Skin of body (tissue), 2 donors: ENCODE data around the gene SPRR2D. TPM values are rescaled to one million over a fixed set of nuclear protein-coding genes. Genes with fewer than 3 reads are reported as not detected.
"Not testable (repeated sequence)": the region's sequence is repeated elsewhere in the genome, so short reads cannot be mapped to it uniquely, and the experiment has no call there.

Source experiments
- DNase-seq: peaks from one replicate; lab custom pipeline; 2025; lab: John Stamatoyannopoulos, UW
- total RNA-seq: library from RNA; depleted of rRNA; stranded (reverse); fragments of >200 nt; gene quantifications from one replicate; pipeline ENCODE4 v1.2.3, GENCODE V29; 2014

The SPRR2D gene
- total RNA-seq, result 11.3 TPM

DNA sequence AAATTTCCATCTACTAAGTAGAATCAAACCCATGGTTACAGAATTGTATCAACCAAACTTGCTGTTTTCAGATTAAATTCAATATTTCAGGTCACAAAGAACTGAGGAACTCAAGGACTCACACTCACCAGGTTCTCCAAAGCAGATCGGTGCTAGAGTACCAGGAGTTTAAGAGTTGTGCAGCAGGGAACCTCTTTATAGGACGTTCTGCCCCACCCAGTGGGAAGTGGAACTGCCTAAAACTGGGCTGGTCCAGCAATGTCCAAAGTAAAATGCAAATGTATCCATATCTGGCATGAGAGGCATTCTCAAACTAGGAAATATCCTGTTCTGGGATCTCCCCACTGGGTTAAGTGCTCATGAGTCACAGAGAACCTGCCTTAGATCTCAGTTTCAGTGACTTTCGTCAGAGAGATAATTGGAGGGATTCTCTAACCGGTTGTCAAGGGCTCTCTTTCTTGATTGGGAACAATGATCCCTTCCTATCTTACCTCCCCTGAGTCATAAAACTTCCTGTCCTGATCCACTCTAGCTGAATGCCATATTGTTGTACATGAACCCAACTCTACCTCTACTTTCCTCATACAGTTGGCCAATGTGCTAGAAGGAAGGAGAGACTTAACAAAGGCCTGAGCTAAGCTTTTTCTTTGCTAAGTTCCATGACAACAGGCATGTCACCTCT lies at the start of gene SPRR2D:
Gene SPRR2D, minus strand, starts transcription at position 171 of the 682 bp plus-strand sequence. CDS start 774 bp downstream, outside the sequence.
- DNase-seq, result no peak

DNA sequence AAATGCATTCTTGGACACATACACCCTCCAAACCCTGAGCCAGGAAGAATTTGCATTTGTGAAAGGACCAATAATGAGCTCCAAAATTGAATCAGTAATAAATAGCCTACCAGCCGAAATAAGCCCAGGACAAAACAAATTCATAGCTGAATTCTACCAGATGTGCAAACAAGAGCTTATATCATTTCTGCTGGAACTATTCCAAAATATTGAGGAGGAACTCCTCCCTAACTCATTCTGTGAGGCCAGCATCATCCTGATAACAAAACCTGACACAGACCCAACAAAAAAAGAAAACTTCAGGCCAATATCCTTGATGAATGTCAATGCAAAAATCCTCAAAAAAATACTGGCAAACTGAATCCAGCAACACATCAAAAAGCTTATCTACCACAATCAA lies 46.7 kb upstream of the SPRR2D start:
- DNase-seq, result no peak

DNA sequence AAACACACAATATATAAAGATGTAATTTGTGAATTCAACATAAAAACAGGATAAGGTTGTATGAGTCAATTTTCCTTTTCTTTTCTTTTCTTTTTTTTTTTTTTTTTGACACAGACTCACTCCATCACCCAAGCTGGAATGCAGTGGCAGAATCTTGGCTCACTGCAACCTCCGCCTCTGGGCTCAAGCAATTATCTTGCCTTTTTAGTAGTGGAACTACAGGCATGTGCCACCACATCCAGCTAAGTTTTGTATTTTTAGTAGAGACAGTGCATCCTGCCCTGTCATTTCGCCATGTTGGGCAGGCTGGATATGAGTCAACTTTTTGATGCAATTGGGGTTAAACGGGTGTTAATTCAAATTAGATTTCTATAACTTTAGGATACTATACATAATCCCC lies 40.8 kb upstream of the SPRR2D start:
- DNase-seq, result no peak

DNA sequence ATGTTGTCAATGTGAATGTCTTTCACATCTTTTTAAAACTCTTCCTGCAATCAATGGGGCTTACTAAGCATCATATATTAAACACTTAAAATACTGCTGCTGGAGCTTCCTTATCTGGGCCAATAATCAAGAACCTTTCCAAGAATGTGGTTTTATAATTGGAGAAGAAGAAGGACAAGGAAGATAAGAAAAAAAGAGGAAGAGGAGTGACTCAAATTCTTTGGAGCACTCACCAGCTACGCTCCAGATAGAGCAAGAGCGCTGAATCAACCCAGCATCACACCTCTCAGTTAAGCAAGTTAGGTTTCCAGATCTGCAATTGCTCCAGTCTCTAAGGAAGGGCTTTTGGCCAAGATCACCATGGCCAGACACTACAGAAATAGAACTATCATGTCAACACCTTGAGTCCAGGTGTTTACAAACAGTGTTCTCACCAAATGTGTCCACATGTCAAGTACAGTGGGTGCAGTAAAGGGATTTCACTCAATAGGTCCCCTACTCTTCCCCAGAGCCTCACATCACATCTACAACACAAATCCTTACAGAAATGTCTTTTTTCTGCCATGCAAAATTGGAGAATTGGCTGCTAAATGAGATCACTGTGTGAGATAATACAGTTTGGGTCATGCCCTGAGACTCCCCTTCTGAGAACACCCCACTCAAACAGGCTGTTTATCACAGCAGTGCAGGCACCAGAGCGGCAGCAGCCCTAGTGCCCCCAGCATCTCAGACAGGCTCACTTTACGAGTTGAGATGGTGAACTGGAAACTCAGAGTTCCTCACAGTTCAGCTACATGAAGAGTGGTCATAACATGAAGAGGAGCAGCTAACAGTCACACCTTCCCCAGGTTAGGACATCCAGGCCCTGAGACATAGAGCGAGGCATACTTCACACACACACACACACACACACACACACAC lies 32.1 kb upstream of the SPRR2D start:
- DNase-seq, result no peak

DNA sequence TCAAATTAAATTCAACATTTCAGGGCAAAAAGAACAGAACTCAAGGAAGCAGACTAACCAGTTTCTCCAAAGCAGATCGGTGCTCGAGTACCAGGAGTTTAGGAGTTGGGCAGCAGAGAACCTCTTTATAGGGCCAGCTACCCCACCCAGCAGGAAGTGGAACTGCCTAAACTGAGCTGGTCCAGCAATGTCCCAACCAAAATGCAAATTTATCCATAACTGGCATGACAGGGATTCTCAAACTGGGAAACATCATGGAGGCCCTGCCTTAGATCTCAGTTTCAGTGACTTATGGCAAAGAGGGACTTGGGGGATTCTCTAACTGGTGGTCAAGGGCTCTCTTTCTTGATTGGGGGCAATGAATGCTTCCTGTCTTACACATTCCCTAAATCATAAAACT lies 30.6 kb upstream of the SPRR2D start, which contains the start of gene SPRR2B:
Gene SPRR2B, minus strand, starts transcription at position 101 of the 400 bp plus-strand sequence. CDS start 772 bp downstream, outside the sequence.
- no peak for DNase-seq

DNA sequence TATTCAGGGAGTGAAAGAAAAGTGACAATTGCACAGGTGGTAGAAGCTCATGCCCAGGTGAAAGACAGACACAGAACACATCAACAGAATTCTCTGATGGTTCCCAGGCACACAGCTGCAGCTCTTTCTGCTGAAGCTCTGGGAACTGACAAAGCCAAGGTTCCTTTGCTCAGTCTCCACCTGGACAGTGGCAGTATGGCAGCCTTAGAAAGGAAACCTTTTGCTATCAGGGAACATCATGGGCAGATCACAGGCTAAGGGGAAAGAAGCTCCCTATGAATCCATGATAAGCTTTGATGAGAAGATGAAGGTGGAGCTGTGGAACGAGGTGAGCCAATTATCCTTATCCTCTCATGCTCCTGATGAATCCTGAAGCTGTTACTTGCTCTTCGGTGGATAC lies 29.3 kb upstream of the SPRR2D start:
- no peak for DNase-seq

DNA sequence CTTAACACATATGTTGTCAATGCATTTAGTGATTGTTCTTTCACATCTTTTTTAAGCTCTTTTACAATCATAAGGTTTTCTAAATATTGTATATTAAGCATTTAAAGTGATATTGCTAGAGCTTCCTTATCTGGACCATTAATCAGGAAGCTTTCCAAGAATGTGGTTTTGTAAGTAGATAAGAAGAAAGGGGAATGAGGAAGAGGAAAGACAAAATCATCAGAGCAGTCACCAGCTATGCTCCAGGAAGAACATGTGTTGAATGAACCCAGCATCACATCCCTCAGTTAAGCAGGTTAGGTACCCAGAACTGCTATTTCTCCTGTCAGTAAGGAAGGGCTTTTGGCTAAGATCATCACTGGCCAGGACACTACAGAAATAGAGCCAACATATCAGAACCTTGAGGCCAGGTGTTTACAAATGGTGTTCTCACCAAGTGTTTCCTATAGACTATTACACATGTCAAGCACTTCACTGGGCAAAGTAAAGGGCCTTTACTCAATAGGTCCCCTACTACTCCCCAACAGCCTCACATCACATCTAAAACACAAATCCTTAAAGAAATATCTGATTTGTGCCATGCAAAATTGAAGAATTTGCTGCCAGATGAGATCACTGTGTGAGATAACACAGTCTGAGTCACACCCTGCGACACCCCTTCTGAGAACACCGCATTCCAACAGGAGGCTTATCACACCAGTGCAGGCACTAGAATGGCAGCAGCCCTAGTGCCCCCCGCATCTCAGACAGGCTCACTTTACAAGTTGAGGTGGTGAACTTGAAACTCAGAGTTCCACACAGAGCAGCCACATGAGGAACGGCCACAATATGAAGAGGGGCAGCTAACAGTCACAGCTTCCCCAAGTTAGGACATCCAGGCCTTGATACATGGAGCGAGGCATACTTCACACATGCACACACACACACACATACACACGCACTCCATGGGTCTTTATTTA lies 18.2 kb upstream of the SPRR2D start:
- no peak for DNase-seq

DNA sequence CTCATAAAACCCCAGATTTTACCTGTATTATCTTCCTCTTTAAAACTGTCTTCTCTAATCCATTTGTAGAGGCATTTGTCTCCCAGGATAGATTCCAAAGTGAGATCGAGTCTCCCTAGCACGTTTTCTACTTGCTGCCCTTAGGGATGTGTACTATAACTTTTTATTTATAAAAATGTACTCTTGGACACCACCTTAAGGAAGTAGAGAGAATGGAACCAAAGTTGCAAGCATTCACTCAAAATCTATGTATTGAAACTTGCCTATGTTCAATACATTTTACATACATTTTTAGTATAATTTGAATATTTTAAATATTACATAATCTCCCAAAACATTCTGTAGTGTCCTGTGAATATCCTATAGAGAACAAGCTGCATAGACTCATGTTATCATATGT lies 17.2 kb upstream of the SPRR2D start:
- DNase-seq, result no peak

DNA sequence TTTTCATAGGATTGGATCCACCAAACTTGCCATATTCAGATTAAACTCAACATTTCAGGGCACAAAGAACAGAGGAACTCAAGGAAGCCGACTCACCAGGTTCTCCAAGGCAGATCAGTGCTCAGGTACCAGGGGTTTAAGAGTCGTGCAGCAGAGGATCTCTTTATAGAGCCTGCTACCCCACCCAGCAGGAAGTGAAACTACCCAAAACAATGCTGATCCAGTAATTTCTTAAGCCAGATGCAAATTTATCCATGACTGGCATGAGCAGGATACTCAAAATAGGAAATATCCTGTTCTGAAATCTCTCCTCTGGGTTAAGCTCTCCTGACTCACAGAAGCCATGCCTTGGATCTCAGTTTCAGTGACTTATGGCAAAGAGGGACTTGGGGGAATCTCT lies 16.5 kb upstream of the SPRR2D start, which contains the start of gene SPRR2A:
Gene SPRR2A, minus strand, starts transcription at position 138 of the 400 bp plus-strand sequence. CDS start 777 bp downstream, outside the sequence.
- DNase-seq, result no peak

DNA sequence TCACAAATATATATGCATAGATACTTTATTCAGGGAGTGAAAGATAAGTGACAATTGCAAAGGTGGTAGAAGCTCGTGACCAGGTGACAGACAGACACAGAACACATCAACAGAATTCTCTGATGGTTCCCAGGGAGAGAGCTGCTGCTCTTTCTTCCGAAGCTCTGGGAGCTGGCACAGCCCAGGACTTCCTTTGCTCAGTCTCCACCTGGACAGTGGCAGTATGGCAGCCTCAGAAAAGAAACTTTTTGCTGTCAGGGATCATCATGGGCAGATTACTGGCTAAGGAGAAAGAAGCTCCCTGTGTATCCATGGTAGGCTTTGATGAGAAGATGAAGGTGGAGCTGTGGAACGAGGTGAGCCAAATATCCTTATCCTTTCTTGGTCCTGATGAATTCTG lies 15.2 kb upstream of the SPRR2D start:
- not testable (repeated sequence) for DNase-seq

DNA sequence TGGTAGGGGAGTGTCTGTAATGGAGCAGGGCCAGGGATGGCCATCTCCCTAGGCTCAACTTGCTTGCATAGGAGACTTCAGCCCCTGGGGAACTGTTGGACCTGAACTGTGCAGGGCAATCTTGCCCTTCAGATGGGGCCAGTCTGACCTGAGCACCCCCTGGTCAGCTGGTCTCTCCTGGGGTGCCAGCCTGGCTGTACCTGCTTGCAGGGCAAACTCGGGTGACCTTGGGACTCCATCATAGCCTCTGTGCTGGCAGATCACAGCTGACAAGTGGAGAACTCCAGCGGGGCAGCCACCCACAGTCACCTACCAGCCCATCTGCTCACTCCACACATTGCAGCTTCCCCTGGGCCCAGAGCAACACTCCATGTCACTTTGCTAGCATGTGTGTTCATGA lies 8.3 kb upstream of the SPRR2D start:
- DNase-seq, result no peak

DNA sequence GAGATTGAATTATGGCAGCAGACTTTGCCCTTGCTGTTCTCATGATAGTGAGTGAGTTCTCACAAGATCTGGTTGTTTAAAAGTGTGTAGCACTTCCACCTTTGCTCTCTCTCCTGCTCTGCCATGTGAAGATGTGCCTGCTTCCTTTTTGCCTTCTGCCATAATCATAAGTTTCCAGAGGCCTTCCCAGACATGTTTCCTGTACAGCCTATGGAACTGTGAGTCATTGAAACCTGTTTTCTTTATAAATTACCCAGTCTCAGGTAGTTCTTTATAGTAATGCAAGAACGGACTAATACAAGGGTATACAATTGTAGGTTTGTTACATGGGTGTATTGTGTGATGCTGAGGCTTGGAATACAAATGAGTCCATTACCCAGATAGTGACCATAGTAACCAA lies 5.7 kb downstream of the SPRR2D start:
- DNase-seq, result no peak

DNA sequence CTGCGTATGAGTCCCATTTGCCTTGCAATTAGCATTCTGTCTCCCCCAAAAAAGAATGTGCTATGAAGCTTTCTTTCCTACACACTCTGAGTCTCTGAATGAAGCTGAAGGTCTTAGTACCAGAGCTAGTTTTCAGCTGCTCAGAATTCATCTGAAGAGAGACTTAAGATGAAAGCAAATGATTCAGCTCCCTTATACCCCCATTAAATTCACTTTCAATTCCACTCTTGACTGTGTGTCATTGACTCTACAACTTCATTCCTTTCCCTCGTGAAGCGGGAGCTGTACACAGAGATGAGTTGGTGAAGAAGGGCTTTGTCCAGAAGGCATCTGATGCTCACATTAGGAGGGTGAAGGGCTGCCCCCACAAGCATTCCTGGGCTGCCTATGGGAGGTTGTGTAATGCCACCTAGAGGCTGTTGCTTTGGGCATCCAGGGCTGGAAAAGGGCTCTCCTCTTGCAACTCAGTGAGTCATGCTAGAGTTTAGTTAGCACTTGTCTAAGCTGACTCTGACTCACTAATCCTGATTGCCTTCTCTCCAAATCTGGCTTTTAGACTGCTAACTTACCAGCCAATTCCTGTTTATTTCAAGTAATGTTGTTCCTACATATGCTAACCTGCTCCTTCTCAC lies 8.1 kb downstream of the SPRR2D start:
- DNase-seq, result no peak

DNA sequence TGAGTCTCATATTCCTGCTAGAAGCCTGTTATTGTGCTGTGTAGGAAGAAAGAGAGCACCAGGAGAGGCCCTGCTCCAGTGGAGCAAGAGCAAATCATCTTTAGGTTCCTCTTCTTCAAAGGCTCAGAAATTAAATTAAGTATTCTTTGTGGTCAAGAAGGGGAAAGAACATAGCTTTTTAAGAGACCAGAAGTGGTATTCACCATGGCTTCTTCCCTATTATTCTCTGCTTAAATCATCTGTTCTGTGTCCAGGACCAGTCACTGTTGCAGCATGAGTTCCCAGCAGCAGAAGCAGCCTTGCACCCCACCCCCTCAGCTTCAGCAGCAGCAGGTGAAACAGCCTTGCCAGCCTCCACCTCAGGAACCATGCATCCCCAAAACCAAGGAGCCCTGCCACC lies 8.8 kb downstream of the SPRR2D start:
- DNase-seq, result no peak

DNA sequence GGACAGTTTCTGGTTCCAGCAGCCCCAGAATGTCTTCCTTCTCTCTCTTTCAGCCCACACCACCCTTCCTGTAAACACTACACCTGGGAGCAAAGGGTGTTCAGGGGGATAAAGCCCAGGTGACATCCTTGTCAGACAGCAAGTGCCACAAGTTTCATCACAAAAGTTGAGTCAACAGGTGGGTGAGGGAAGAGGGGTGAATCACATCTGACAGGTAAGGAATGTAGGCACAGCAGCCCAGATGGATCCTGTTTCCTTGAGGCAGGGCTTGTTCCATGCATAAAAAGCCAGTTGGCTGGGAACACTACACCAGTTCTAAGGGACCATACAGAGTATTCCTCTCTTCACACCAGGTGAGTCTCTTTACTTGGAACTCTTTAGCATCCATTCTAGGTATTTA lies 10.0 kb downstream of the SPRR2D start, which contains the start of gene SPRR1B:
Gene SPRR1B, plus strand, starts transcription at position 309 of the 400 bp plus-strand sequence. CDS start 1,143 bp downstream, outside the sequence.
- no peak for DNase-seq

DNA sequence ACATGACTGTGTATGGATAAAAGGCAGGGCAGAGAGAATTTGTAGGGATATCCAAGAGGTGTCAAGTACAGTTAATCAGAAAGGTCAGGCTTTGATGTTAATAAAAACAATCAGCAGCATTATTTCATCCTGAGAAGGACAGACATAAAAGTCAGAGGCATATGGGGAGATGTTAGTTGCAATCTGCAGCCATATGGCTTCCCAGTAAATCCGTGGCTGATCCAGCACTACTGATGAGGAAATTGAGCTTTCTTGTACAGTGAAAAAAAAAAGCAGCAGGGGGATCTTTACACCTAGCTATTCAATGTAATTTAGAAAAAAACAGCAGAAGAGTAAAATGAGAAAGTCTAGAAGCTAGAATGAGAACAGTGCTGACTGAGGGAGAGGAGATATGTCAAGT lies 12.2 kb downstream of the SPRR2D start:
- no peak for DNase-seq

DNA sequence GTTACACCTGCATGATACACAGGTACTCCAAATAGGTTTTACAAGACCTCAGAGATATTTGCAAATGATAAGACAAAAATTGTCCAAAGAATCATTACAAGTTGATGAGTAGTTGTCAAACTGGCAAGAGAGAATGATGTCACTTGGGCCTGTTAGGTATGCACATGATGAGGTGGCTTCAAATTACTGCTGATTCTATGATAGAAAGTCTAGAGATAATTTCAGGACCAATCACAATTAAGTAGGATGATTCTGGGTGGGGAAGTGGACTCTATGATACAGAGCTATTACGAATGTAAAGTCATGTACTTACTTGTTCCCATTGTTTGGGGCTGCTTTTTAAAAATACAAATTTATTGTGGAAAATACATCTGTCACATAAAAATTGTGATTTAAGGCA lies 15.1 kb downstream of the SPRR2D start:
- no peak for DNase-seq

DNA sequence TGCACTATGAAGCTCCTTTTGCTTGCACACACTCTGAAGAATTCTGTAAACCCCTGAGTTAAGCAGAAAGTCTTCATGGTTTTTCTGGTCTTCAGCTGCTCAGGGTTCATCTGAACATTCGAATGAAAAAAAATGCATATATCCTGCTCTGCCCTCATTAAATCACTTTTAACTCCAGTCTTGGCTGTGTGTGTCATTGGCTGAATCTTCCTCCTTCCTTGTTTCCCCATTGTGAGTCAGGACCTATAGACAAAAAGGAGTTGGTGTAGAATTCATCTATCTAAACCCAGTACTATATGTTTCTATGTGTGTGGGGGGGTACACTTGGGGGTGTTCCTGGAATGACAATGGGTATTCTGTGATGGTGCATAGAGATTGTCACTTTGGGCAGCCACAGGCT lies 16.5 kb downstream of the SPRR2D start:
- no peak for DNase-seq

DNA sequence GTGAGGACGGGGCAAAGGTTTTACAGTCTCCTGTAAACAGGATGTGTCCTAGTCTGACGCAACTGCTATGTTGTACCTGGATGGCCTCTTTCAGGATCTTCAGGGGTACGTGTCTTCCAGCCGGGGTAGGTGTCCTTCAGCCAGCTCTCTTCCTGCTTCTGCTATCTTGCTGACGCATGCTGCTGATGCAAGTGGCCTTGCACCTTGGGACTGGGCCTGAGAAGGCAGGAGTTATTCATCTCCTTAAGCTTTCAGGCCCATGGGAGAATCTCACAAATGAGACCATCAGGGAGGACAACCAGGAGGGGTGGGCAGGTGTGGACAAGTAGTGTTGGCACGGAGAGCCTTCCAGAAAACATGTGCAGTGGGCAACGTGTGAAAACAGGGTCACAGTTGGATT lies 17.8 kb downstream of the SPRR2D start:
- no peak for DNase-seq

DNA sequence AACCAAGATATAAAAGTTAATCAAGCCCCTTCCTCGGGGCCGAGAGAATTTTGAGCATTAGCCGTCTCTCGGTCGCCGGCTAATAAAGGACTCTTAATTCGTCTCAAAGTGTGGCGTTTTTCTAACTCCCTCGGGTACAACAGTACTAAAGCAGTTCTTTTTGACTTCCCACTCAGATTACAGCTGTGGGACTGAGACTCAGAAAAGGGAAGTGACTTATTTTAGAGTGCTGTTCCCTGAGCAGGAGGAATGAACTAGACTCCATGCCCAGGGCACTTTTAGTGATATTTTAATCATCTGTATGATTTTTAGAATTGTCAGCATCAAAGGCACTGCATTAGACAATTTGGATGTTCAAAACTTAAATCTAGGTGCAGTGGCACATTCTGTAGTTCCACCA lies 18.6 kb downstream of the SPRR2D start:
- not testable (repeated sequence) for DNase-seq

DNA sequence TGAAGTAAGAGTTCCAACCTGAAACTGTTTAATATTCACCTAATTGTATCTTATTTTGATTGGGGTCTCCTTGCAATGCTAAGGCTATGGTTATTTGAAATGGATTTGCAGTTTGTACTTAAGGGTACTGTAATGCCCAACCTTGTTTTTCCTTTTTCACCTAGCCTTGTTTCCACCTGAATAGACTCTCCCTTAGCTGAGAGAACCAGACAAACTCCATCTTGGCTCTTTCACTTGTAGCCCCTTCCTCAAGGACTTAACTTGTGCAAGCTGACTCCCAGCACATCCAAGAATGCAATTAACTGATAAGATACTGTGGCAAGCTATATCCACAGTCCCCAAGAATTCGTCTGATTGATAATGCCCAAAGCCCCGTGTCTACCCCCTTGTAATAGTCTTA lies 19.1 kb downstream of the SPRR2D start:
- not testable (repeated sequence) for DNase-seq
